GM18861 (cell line): ENCODE results near the gene IQUB.
"Not testable (repeated sequence)": the region's sequence is repeated elsewhere in the genome, so short reads cannot be mapped to it uniquely, and the experiment has no call there.

ENCODE experiments used
- ATAC-seq: cut with Tn5 transposase; IDR thresholded peaks from one replicate; pipeline ENCODE4 v1.9.1; 2021; ENCODE audit not compliant: unreplicated experiment

IQUB gene

GRCh38 chr7:123534383-123535260 is at the start of gene IQUB:
Gene IQUB (minus strand): TSS chr7:123534595. CDS start chr7:123512340, 22,255 bp downstream.
- peak; percentile 43 for ATAC-seq

- ATAC-seq: no peak
These were observed 49.4 kb upstream of the IQUB start for GRCh38 chr7:123583821-123584220.

- peak; percentile 5 for ATAC-seq
These were observed 46.7 kb upstream of the IQUB start for GRCh38 chr7:123581162-123581459.

GRCh38 chr7:123580406-123581161 is 46.2 kb upstream of the IQUB start:
- ATAC-seq: peak; percentile 83

GRCh38 chr7:123579416-123579815 is 45.0 kb upstream of the IQUB start:
- ATAC-seq: no peak

GRCh38 chr7:123573896-123574467 is 39.6 kb upstream of the IQUB start:
- no peak for ATAC-seq

- ATAC-seq: no peak
These were observed 38.9 kb upstream of the IQUB start for GRCh38 chr7:123573341-123573740.

- no peak for ATAC-seq
These were observed 37.3 kb upstream of the IQUB start for GRCh38 chr7:123571684-123572083.

GRCh38 chr7:123571187-123571586 is 36.8 kb upstream of the IQUB start:
- ATAC-seq: no peak

GRCh38 chr7:123570390-123571182 is 36.2 kb upstream of the IQUB start:
- peak; percentile 46 for ATAC-seq

- ATAC-seq: no peak
These were observed 35.1 kb upstream of the IQUB start for GRCh38 chr7:123569352-123570010.

GRCh38 chr7:123562121-123562520 is 27.7 kb upstream of the IQUB start:
- no peak for ATAC-seq

- peak; percentile 2 for ATAC-seq
These were observed 24.0 kb upstream of the IQUB start for GRCh38 chr7:123558289-123558874.

GRCh38 chr7:123557398-123558288 is 23.2 kb upstream of the IQUB start, which contains the start of gene NDUFA5:
Gene NDUFA5 (minus strand): TSS chr7:123557818. CDS start chr7:123557795, 23 bp downstream.
- ATAC-seq: peak; percentile 94

- ATAC-seq: no peak
These were observed 22.6 kb upstream of the IQUB start for GRCh38 chr7:123557016-123557397.

- no peak for ATAC-seq
These were observed 21.1 kb upstream of the IQUB start for GRCh38 chr7:123555484-123555883.

- ATAC-seq: no peak
These were observed 18.8 kb upstream of the IQUB start for GRCh38 chr7:123553159-123553558.

- ATAC-seq: no peak
These were observed 18.2 kb upstream of the IQUB start for GRCh38 chr7:123552641-123553040.

- ATAC-seq: not testable (repeated sequence)
These were observed 17.7 kb upstream of the IQUB start for GRCh38 chr7:123552134-123552533.
